Hair follicular keratinocyte (primary cell): ENCODE results near the gene SVBP. TPM values are rescaled to one million over a fixed set of nuclear protein-coding genes. Genes with fewer than 3 reads are reported as not detected.

Experiments used
- total RNA-seq: library from RNA; depleted of rRNA; stranded (reverse); fragments of >200 nt; gene quantifications from 2 replicates; pipeline ENCODE4 v1.2.3, GENCODE V29; 2015

SVBP gene
- total RNA-seq = 23.0 and 24.6 TPM in 2 replicates

GRCh38 chr1:42816585-42817439, at the start of gene SVBP, which contains the start of gene ERMAP:
Gene SVBP (minus strand): TSS chr1:42817397. CDS start chr1:42816544, 853 bp downstream.
Gene ERMAP (plus strand): TSS chr1:42817122. CDS start chr1:42830449, 13,327 bp downstream.

GRCh38 chr1:42846257-42847110, 29.3 kb upstream of the SVBP start, which contains the start of gene ZNF691:
Gene ZNF691 (plus strand): TSS chr1:42846613. CDS start chr1:42849659, 3,046 bp downstream.

GRCh38 chr1:42784946-42785693, 32.1 kb downstream of the SVBP start, which contains the start of gene TMEM269:
Gene TMEM269 (plus strand): TSS chr1:42784991. CDS start chr1:42789894, 4,903 bp downstream.

GRCh38 chr1:42766741-42767509, 50.3 kb downstream of the SVBP start, which contains the start of the genes C1orf50 and P3H1:
Gene C1orf50 (plus strand): TSS chr1:42767249. CDS start chr1:42767312, 63 bp downstream.
Gene P3H1 (minus strand): TSS chr1:42767028. CDS start chr1:42766971, 57 bp downstream.

Other genes starting within 250 kb of the SVBP start
- 59.0 and 89.4 TPM in 2 replicates for gene PPIH, start 159.0 kb downstream of the SVBP start, total RNA-seq
- 911 and 1,172 TPM in 2 replicates for gene YBX1, start 135.0 kb downstream of the SVBP start, total RNA-seq
- gene CLDN19, start 77.2 kb downstream of the SVBP start, total RNA-seq = not detected in 2 replicates
- 42.9 and 45.5 TPM in 2 replicates for gene P3H1, start 50.4 kb downstream of the SVBP start, total RNA-seq
- gene C1orf50, start 50.1 kb downstream of the SVBP start, total RNA-seq = 4.2 and 6.4 TPM in 2 replicates
- not detected in 2 replicates for gene TMEM269, start 32.4 kb downstream of the SVBP start, total RNA-seq
- 5.5 and 11.2 TPM in 2 replicates for gene ERMAP, start 275 bp downstream of the SVBP start, total RNA-seq
- gene ZNF691, start 29.2 kb upstream of the SVBP start, total RNA-seq = 6.0 and 6.2 TPM in 2 replicates
- gene SLC2A1, start 141.5 kb upstream of the SVBP start, total RNA-seq = 509 and 629 TPM in 2 replicates